HG03442 (cell line): ENCODE results near the gene PARP6.

Source experiments
- ATAC-seq: cut with Tn5 transposase; IDR thresholded peaks from one replicate; pipeline ENCODE4 v1.9.1; 2021; ENCODE audit warnings: mild to moderate bottlenecking, moderate library complexity; ENCODE audit not compliant: unreplicated experiment

Gene PARP6

DNA sequence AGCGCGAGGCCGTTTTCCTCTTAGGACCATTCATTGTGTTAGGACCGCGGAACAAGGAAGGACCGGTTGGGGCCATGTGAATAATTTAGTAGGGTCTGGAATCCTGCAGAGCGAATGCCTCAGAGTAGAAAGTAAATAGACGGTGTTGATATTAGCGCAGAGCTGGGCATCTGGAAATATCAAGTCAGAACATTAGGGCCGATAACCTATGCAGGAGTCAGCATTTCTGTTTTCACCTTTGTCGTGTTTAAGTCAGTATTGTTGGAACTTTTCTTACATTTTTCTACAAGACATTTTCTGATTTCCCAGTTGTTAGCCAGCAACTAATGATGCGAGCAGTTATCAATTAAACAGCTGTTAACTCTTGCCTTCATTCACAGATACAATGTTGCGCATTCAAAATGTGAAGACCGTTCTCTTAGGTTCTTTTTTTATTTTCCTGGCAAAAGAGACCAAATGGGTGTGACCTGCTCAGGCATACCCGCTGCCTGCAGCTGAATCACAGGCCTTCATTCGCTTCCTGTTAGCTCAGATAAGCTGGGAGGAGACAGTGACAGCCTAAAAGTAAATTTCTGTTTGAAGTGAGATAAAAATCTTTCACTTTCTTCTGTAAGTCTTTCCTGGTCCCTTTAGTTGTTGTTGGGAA lies 40.4 kb downstream of the PARP6 start:
- ATAC-seq, result no peak

DNA sequence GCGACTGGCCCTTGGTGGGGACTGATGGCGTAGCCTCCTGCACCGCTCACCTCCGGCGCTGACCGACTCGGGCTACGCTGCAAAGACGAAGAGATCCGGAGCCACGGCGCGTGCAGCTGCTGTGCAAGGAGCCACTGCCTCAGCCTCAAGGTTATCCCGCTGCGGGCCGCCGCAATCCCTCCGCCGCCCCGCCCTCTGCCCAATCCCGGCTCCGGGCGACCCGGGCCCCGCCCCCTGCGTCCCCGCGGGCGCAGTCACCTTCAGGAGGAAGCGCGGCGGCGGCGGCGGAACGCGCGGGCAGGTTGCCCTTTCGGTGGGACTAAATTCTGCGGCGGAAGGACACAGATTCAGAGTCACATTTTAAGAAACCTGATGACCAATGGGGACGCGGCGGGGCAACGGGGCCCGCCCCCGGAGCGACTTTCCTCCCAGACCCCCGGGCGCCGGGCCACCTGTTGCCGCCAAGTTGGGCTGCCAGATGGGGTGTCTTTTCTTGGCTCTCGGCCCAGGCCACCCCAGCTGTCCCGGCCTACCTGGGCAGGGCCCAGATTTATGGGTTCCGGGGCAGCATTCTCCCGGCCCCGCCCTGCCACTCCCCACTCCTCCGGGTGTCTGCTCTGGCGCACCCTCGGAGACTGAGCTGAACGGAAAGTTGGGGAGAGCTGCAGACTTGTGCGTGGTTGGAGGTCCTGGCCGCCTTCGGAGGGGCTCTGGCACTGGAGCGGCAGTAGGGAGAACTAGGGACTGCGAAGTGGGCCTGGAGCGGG lies 41.1 kb downstream of the PARP6 start, which contains the start of gene PKM:
TSS of gene PKM (minus strand) at position 125 of the 767 bp plus-strand sequence. CDS start 12,093 bp downstream, outside the sequence.
- ATAC-seq, result peak; percentile 32

- no peak for ATAC-seq
These were observed 41.9 kb downstream of the PARP6 start for GRCh38 chr15:72230197-72231065.

DNA sequence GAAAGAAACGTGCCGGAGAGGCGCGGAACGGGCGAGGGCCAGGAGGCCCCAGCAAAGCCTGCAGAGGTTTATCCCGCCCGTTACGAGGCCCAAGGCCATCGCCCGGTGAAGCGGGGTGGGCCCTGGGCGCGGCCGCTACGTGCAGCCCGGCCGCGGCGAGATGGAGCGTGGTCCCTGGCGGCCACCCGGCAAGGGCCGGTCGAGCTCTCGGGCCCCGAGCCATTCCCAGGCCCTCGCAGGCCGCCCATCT lies 42.5 kb downstream of the PARP6 start:
- no peak for ATAC-seq

DNA sequence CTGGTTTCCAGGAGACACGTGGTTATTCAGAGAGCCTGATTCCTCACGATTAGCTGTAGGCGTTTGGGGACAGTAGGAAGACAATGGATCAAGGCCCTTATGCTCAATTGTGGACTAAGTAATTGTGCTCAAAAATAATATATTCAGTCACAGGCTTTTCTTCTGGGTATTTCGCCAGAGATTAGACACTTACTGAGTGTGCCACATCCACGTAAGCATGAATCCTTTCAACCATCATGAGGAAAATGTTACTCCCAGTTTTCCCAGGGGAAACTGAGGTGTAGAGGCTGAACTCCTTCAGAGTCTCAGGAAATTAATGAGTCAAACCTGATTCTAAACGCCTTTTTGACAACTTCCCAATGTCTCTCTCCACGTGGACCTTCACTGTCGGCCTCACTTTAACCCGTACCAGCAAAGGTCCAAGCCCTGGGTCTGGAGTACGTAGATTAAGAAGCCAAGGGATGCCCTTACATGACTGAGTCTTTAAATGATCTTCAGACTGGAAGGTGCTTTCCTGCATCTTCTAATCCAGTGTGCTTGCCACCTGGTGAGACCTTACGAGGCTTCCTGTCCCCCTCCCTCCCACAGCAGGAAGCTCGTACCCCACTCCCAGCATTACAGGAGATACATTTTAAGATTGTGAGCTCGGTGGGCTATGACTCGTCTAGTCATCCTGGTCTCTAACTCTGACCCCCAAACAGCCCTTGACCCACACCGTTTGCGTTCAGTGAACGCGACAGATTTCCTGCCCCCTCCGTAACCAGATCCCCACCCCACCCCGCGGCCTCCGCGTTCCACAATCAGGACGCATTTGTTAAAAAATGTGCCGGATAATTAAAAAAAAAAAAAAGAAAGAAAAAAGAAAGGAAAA lies 43.0 kb downstream of the PARP6 start:
- no peak for ATAC-seq

DNA sequence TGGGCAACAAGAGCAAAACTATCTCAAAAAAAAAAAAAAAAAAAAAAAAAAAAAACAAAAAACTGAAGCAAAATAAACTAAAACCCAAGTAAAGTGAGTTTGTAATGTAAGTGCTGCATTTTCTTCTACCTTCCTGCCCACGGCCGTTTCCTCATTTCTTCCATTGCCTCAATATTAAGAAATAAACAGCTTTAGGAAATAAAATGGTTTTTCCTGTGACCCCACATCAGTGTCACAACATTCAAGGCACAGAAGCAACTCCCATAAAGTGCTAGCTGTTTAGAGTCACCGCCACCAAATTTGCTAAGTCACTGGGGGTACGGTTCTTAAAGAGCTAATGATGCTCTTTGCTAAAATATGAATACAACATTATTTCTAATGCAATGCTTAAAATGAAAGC lies 44.6 kb downstream of the PARP6 start:
- no peak for ATAC-seq

- ATAC-seq, result no peak
These were observed 45.2 kb downstream of the PARP6 start for GRCh38 chr15:72227192-72227586.

DNA sequence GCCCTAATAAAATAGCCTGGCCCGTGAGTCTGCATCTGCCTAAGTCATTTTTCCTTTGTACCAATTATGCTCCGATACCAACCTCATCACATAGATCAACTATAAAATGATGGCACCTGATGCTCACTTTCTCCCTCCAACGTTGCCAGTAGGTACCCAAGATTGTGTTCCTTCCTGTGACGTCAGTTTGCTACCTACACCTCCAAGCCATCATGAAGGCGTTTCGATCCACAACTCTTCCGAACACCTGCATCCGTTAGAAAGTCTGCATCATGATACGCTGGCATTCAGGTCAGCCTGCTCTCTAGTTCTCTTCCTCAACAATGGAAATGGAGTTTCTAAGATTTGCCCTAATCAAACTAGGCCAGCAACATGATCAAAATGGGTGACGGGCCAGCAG lies 49.1 kb downstream of the PARP6 start:
- ATAC-seq, result no peak

DNA sequence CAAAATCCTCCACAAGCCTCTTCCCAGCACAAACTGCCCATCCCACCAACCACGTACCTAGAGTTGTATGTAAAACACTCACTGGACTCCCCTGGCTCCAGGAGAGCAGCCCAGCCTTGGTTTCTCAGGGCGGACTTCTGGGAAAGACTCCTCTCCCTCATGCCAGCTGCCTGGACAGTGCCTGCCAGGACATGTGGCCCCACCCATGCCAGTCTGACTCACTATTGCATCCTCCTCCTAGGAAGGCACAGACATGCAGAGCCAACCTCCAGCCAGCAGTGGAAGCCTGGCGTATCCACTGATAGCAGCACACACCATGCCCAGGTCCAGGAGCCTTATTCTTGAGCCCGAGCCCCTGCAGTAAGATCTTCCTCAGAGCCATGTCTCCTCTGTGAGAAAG lies 50.0 kb downstream of the PARP6 start:
- no peak for ATAC-seq

GRCh38 chr15:72220687-72221086 lies 51.7 kb downstream of the PARP6 start:
- ATAC-seq, result no peak

DNA sequence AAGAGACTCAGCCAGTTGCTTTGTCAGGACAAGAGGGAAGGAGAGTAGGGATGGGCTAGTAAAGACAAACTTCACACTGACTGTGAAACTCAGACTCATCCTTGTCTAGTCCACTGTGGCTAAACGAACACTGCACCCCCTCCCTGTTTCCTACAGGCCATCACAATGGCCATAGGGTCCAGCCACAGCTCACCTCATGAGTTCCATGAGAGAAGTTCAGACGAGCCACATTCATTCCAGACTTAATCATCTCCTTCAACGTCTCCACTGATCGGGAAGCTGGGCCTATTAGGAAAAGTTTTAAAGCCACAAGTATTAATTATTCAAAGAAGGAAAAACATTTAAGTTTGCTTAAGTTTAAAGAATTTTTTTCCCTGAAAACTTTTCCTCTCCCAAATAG lies 55.1 kb downstream of the PARP6 start:
- no peak for ATAC-seq

- no peak for ATAC-seq
These were observed 56.3 kb downstream of the PARP6 start for GRCh38 chr15:72216079-72216478.

DNA sequence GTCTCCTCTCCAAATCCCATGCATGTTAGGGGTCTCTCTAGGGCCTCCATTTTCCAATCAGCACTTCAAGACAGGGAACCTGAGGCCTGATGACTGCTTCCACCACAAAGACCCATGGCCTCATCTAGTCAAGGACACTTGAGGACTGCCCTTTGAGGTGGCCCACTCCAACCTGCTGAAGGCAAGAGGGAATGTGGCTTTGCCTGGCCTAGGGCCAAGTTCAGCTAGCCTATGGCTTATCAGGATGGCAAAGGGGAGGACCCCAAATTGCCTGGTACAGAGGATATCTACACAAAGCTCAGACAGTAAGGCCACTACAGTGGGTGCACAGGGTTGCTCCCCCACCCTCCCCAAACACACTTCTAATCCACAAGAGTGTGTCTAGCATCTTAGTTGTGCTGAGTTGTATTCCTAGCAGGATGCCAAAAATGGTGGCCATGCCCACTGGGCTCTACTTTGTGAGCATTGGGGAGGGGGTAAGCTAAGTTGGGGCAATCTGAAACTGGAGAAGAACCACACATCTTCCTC lies 64.7 kb downstream of the PARP6 start:
- no peak for ATAC-seq

DNA sequence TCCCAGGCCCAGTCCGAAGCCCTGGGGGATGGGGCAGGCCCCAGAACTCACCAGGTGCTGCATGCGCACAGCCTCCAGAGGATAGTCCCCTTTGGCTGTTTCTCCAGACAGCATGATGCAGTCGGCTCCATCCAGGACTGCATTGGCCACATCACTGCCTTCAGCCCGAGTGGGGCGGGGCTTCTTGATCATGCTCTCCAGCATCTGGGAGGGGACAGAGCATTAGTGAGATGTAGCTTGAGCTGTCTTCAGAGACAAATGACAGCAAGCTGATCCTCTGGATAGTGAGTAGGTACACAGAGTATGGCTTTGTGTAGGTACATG lies 65.7 kb downstream of the PARP6 start:
- ATAC-seq, result no peak

GRCh38 chr15:72205896-72206676 lies 66.3 kb downstream of the PARP6 start:
- no peak for ATAC-seq

DNA sequence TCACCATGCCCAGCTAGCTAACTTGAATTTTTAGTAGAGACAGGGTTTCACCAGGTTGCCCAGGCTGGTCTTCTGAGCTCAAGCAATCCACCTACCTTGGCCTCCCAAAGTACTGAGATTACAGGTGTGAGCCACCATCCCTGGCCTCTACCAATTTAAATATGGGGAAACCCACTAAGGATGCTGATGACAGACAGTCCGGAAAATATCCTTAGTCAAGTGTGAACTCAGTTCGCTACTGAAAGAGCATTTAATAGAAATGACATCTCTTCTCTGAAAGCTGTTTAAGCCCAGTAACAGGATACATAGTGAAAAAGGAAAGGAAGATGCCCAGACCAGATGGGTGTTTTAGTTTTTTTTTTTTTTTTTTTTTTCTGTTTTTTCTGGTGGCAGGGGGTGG lies 67.1 kb downstream of the PARP6 start:
- ATAC-seq, result no peak

- ATAC-seq, result no peak
These were observed 68.9 kb downstream of the PARP6 start for GRCh38 chr15:72203507-72203837.

- no peak for ATAC-seq
These were observed 69.4 kb downstream of the PARP6 start for GRCh38 chr15:72202801-72203506.

GRCh38 chr15:72202302-72202701 lies 70.1 kb downstream of the PARP6 start:
- no peak for ATAC-seq
